NCI-H128 (cell line): ENCODE data around the gene DGKZ.

ENCODE experiments used
- DNase-seq: peaks from one replicate; lab custom pipeline; 2025; ENCODE audit not compliant: unreplicated experiment; lab: John Stamatoyannopoulos, UW

Gene DGKZ

DNA sequence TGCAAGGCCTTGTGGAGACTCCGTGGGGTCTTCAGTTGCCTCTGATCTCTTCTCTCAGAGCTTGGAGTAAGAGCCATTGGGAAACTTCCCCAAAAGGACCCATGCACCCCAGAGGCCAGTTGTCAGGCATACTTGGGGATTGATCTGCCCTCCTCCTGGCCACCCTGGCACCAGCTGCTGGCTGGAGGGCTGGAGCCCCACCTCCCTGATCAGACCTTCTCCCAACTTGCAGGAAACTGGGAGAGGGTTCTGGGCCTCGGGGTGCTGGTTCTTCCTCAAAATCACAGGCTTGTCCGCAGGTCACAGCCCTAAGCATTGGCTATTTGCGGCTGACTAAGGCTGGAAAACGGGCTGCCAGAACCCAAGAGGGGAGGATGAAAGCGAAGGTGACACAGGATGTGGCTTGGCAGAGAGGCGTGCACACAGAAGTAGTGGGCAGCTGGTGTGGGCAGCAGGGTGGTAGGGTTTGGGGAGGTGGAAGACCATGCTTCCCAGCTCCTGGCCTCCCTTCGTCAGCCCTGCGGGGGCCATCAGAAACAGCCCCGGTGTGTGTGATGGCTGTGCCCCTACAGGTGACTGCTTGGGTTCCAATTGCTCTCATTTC, 1.3 kb upstream of the DGKZ start:
- no peak for DNase-seq

GRCh38 chr11:46347637-46348311, 511 bp downstream of the DGKZ start:
- DNase-seq, result no peak

GRCh38 chr11:46348566-46349401, 1.5 kb downstream of the DGKZ start:
- no peak for DNase-seq

- no peak for DNase-seq
Observed at GRCh38 chr11:46350695-46351094, 3.4 kb downstream of the DGKZ start.

- DNase-seq, result no peak
Observed at GRCh38 chr11:46351148-46351547, 3.9 kb downstream of the DGKZ start.

- no peak for DNase-seq
Observed at GRCh38 chr11:46351606-46352005, 4.3 kb downstream of the DGKZ start.

DNA sequence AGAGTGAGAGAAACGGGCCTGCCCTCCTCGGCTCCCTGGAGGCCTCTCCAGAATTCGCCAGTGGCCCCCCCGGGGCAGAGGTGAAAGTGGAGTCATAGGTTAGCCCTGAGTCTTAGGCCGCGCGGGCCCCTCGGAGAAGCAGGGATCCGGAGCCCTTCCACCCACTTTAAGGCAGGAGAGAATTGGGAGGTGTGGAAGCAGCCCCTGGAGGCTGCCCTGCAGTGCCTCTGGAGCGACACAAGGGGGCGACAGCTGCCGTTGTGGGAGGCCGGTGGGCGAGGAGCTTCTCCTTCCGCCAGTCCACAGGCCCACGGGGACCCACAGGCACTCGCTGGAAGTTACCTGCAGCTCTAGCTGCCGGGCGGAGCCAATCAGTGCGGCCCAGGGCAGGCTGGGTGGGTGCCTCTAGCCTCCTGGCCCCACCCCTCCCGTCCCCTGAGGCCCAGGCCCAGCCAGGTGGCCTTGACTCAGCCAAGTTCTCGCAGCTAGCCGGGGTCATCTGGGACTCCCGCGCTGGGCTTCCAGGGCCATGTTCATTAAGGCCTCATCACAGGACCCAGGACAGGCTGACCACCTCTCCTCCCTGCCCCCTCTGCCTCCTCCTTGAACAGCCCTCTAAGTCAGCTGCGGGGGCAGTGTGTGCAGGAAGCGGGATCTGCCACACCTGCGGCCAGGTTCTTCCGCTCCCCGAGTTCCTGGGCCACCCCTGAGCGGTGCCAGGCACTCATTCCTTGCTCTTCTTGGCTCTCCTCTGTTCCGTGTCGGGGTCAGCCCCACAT, 5.0 kb downstream of the DGKZ start:
- no peak for DNase-seq

- DNase-seq, result no peak
Observed at GRCh38 chr11:46353698-46354097, 6.4 kb downstream of the DGKZ start.

DNA sequence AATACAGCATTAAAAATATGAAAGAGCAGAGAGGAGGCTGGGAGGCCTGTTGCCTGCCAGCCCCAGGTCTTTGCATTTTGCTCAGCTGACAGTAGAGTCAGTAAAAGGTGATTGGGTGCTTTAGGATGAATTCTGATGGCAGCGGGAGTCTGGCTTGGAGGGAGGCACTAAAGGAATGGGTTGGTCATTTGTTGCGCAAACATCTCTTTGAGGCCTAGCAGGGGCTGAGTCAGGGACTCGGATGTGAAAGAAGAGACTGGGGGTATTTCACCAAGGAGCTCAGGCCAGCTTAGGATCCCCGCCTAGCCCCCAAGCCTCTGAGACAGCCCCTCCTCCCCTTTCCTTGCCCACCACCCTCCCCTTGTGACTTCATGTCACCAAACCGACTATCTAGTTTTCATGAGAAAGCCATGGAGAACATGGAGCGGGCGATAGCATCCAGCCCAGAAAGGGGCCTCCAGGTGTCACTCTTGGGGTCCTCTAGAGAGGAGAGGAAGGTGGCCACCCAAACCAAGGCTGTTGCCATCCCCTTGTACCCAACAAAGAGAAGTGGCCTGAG, 9.7 kb downstream of the DGKZ start:
- no peak for DNase-seq

DNA sequence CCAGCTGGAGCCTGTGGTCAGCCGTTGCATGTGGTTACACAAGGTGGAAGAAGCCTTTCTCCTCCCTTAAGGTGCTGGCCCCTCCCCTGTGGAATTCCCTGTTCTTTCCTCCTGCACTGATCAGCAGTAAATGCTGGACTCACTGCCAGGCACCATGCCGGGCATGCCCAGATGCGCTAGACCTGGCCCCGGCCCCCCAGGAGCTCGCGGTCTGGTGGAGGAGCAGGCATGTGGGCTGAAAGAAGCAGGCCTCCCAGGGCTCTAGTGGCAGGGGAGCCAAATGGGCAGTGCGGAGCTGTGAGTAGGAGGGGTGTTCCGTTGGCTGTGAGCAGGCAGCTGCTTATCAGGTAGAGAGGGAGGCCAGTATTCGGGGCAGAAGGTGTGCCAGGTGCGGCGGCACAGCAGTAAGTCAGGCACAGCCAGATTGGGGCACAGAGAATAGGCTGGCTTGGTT, 10.2 kb downstream of the DGKZ start:
- DNase-seq, result no peak

GRCh38 chr11:46359953-46360352, 12.7 kb downstream of the DGKZ start:
- DNase-seq, result no peak

DNA sequence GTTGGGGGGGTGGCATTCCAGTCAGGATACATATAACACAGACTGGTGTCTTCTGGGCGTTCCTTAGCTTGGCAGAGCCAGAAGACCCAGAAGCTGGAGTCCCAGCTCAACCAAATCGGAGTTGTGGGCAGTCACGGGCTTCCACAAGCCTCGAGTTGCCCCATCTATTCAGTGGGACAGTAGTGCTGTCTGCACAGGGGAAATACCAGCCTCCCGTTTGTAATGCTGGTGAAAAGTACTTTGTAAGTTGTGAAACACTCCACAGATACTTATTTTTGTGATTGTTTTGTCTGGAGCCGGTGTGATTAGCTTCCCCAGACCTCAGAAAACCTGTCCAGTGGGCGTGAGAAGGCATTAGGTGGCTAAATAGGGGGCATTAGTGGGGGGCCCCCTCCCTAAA, 13.6 kb downstream of the DGKZ start:
- DNase-seq, result no peak

DNA sequence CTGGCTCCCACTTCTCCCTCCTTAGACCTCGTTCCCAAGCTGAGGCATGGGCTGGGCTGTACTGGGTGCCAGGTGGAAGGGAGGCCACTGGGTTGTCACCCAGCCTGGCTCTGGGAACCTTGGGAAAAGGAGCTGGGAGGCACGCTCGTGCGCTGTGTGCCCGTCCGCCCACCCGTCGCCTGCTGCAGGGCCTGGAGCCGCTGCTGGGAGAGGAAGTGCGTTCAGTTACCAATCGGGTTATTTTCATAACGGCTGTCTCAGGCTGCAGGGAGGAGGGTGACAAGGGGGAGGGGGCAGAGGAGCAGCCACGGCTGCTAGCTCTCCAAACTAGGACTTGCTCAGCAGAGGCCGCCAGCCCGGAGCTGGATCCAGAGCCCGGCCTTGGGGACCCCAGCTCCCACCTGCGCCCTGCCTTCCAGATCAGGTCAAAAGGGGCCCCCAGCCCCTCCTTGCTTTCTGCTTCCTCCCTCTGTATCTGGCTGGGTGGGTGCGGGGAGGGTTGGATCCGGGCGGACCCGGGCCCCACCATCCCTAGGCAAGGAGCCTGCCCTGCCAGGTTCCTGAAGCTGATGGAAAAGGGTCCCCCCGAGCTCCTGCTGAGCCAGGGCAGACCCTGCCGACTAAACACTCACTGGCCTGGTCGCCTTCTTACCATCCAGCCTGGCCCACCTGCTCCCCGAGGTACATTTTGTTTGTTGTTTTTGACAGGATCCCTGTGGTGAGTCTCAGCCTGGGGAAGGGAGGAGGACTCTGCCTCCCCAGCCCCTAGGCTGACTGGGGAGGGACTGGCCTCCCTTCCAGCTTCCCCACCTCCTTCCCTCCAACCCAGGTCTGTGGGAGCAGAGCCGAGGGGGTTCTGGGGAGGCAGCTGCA, 14.3 kb downstream of the DGKZ start:
- no peak for DNase-seq

DNA sequence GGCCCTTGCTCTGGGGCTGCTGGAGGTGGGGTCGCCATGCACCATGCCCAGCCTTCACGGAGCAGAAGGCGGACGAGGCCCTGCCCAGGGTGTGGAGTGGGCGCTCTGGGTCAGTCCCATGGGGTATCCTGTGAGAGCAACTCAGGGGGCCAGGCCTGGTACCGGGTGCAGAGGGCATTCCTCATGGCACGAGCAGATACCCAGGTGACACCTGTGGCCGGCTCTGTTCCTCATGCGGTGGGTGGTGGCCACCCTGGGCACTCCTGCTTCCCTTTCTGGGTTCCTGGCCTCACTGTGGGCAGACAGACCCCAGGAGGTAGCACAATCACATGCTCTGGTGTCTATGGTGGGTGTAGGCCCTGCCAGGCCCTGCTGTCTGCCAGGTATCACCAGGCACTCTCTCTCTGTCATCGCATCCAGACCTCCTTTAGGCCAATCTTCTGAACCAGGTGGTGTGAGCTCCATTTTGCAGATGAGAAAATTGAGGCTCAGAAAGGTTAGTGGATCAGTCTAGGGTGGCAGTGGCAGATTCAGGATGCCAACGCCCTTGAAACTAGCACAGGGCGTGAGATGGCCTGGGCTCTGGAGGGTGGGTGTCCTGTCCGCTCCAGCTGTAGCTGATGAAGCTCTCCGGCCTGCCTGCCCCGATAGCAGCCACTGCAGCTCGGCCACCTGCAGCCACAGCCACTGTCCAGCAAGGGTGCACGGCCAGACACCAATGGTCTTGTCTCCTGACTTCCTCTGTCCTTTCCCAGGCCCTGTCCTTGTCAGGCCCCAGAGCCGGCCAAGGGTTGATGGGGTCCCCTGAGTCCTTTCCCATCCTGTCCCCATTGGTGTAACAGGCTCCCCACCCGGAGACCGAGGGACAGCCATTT, 15.1 kb downstream of the DGKZ start:
- DNase-seq, result no peak

- no peak for DNase-seq
Observed at GRCh38 chr11:46363031-46363407, 15.8 kb downstream of the DGKZ start.

DNA sequence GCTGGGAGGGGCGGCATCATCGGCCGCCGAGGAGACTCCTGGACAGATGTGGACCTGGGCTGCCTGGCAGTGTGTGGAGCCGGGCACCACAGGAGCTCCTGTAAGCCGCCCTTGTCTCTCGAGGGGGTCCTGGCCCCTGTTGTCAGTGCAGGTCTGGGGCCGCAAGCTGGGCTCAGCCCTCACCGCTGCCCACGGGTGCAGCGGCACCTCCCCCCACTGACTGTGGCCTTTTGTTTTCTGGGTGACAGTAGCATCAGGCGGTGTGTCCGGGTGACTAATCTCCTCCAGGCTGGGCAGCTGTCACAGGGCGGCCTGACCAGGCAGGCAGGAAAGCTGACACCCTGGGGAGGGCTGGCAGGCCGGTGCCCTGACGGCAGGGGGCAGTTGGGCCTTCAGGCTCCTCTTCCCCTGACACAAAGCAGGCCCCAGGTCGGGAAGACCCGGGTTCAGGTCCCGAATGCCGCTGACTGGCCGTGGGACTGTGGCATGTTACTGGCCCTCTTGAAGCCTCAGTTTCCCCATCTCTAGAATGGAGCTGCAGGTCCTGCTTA, 16.3 kb downstream of the DGKZ start:
- DNase-seq, result no peak

- DNase-seq, result no peak
Observed at GRCh38 chr11:46364056-46364455, 16.8 kb downstream of the DGKZ start.

GRCh38 chr11:46364791-46365190, 17.5 kb downstream of the DGKZ start:
- DNase-seq, result no peak

GRCh38 chr11:46366260-46366659, 19.0 kb downstream of the DGKZ start:
- no peak for DNase-seq
